ENCODE results near the gene ZNF705A.
A peak's percentile ranks its signal among the peaks of the same experiment; 100 is the strongest.
"Not testable (repeated sequence)": the region's sequence is repeated elsewhere in the genome, so short reads cannot be mapped to it uniquely, and the experiment has no call there.

ZNF705A gene

DNA sequence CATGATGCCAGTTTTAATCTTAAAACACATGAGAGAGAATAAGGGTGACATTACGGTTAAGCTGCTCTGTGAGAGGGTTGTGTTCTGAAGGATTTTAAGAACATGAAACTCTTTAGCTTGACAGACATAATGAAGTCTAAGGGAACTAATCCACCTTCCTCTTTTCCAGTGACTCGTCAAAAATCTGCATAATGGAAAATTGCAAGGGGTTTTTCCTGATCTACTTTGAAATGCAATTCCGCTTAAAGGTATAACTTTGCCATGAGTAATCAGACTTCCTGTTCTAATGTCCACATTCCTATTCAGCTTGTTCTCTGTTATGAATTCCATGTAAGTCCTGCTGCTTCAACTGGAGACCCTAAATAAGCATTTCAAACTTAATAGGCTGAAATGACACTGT, at the start of gene ZNF705A:
ZNF705A (plus strand) TSS at position 171 of the 400 bp plus-strand sequence. CDS start 15,611 bp downstream, outside the sequence.
- no peak for DNase-seq (ENCODE audit: low read depth)

DNA sequence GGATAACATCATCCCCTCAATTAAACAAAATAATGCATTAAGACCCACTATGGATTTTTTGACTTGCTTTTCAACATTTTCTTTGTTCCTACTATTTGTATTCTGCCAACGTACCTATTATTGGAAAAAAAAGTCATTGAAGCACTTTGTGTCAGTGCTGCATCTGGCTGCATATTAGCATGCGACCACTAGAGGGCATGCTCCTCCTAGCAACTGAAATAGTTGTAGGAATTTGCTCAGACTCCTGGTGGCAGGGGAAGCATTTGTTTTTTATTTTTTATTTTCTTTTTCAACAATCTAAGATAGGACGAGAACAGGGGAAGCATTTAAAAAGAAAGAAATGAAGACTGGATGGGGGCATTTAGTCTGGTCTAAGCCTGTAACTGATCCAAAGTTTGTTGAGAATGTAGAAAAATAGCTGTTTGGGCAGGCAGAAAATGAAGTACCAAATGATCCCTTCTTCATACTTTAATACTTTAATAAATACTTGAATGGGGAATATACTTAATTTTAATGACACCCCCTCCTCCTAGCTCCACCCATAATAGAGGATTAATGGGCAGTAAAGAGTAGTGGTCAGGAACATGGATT, 47.9 kb upstream of the ZNF705A start:
- DNase-seq (ENCODE audit: low read depth), result peak; percentile 72

DNA sequence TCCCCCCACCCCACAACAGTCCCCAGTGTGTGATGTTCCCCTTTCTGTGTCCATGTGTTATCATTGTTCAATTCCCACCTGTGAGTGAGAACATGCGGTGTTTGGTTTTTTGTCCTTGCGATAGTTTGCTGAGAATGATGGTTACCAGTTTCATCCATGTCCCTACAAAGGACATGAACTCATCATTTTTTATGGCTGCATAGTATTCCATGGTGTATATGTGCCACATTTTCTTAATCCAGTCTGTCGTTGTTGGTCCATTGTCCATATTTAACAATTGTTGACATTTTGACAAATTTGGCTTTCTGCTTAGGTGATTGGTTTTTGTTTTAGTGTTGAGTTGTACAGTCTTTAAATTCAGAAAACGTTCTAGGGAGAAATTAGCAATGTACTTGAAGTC, 43.7 kb upstream of the ZNF705A start:
- not testable (repeated sequence) for DNase-seq (ENCODE audit: low read depth)

DNA sequence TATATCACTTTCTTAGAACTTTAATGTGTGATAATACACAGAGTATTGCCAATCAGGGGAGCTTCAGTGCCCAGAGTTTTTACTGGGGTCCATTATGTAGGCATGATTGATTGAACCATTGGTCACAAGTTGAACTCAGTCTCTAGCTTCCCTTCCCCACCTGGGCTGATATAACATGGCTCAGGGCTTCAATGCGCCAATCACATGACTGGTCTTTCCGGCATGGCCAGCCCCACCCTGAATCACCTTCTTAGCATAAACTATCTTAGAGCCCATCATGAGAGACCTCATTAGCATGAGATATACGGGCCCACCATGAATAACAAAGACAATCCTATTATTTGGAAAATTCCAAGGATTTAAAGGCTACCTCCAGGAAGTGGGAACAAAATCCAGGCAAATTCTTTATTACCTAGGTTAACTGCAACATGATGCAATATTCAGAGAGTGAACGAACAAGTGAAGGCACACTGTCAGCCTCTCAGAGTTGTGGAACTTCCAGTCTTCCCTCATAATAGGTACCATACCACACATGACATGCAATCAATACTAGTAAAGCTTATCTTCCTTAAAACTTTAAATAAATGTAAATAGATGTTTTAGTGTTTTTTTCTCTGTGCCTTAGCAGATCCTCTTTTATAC, 36.6 kb upstream of the ZNF705A start:
- no peak for DNase-seq (ENCODE audit: low read depth)

DNA sequence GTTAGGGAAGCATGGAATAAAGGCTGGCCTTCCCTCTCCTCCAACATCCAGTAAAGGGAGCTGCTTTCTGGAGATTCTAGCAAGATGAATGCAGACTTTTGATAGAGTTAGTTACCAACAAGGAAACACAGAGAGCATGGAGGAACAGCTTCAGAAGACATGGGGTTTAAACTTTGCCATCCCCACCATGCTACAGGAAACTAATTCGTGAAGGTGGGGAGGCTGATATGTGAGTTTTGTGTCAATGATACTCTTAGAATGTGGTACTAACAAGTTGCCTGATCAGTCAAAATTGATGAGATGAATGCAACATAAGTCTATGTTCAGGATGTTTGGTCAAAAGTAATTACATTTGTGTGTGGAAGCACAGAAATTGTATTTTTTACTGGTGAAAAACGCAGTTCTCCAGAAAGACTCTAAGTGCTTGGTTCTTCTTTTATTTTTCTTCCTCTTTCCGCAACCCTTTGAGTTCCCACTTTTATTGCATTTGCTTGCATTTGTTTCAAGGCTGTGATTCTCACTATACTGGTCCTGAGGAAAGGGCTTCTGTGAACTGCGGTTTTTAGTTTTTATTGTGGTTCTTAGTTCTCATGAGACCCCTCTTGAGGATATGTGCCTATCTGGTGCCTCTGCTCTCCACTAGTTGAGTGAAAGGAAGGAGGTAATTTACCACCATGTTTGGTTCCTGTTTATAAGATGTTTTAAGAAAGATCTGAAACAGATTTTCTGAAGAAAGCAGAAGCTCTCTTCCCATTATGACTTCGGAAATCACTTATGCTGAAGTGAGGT, 33.5 kb upstream of the ZNF705A start, which contains the start of gene CLEC4A:
CLEC4A (plus strand) TSS at position 494 of the 789 bp plus-strand sequence; CDS start at position 756, 262 bp downstream.
- no peak for DNase-seq (ENCODE audit: low read depth)

DNA sequence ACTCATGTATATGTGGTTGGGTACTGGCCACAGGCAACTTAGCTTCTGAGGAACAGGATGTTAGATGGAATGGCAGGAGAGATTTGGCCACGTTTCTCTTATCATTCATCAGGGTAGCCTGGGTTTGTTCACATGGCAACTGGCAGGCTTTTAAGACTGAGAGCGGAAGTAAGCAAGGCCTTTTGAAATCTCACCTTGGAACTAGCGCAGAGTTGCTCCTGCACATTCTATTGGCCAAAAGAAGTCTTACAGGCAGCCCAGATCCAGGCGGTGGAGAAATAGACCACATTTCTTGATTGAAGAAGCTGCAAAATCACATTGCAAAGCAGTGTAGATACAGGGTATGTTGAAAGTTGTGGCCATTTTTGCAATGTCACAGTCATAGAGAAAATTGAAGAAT, 29.7 kb upstream of the ZNF705A start:
- DNase-seq (ENCODE audit: low read depth), result no peak

DNA sequence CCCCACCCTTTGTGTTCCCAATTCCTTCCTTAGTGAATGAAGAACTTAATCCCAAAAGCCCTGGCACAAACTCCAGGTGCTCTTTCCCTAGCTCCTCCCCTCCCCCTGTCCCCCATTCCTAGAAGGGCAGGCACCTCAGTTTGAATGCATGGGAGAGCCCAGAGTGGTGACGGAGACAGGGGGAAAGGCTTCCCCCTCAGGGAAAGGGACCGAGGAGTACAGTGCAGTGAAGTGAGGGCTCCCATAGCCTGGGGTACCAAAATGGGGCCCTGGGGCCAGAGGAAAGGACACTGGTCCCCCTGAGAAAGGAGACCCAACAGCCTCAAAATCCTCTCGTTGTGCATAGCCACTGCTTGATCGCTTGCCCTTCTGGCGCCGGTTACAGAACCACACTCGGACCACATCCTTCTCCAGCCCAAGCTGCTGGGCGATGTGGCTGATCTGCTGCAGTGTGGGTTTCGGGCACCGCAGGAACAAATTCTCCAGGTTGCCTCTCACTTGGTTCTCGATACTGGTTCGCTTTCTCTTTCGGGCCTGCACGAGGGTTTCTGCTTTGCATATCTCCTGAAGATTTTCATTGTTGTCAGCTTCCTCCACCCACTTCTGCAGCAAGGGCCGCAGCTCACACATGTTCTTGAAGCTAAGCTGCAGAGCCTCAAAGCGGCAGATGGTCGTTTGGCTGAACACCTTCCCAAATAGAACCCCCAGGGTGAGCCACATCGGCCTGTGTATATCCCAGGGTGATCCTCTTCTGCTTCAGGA, 23.0 kb upstream of the ZNF705A start:
- not testable (repeated sequence) for DNase-seq (ENCODE audit: low read depth)

DNA sequence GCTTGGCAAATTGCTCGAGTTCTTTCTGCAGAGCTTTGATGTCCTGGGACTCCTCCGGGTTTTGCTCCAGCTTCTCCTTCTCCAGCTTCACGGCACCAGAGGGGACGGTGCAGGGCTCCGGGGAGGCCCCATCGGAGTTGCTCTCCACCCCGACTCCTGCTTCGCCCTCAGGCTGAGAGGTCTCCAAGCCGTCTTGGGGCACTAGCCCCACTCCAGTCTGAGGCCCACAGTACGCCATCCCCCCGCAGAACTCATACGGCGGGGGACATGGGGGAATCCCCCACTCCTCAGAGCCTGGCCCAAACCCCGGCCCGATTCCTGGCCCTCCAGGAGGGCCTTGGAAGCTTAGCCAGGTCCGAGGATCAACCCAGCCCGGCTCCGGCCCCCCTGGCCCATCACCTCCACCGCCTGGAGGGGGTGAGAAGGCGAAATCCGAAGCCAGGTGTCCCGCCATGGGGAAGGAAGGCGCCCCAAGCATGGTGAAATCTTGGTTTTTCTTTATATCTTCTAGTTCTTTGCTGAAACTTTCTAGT, 22.4 kb upstream of the ZNF705A start:
- not testable (repeated sequence) for DNase-seq (ENCODE audit: low read depth)

DNA sequence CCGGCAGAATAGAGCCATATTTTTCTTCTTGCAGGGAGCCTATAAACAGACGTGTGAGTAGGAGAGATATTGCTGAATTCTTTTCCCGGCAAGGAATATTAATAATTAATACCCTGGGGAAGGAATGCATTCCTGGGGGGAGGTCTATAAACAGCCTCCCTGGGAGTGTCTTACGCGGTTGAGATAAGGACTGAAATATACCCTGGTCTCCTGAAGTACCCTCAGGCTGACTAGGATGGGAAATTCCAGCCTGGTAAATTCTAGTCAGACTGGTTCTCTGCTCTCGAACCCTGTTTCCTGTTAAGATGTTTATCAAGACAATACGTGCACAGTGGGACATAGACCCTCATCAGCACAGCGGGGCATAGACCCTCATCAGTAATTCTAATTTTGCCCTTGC, 15.2 kb upstream of the ZNF705A start:
- not testable (repeated sequence) for DNase-seq (ENCODE audit: low read depth)

DNA sequence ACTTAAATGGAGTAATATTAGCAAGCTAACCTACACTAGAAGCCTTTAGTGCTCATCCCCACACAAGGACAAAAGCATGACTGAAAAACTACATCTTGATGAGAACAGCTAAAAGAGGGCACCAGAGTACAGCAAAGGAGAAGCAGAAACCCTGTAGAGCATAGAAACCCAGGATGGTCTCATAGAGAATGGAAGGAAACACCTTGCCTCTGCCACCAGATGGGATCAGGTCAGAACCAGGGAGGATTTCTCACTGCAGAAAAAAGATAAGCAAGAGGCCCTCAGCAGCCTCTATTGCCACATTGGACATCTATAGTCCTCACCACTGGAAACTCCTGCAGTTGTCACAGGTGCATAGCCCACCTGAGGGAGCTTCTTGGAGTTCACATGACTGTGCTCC, 13.6 kb upstream of the ZNF705A start:
- no peak for DNase-seq (ENCODE audit: low read depth)

DNA sequence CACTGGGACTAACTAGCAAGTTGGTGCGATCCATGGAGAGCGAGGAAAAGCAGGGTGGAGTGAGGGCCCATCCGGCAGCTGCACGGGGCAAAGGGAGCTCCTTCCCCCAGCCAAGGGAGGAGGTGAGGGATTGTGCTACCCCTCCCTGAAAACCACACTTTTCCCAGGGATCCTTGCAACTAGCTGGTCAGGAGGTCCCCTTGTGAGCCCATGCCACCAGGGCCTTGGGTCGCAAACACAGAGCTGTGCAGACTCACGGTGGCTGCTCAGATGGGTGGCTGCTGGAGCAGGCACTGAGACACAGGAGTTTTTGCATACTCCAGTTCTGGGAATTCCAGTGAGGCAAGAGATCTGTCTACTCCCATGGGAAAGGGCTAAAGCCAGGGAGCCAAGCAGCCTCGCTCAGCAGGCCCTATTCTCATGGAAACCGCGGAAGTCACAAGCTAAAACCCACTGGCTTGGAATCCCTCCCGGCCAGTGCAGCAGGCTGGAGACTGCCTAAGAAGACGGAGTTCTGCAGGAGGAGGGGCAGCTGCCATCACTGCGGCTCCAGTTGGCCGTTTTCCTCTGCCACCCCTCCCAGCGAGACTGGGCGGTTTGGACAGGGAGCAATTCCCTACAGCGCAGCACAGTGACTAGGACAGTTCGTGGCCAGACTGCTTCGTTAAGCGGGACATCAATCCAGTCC, 10.9 kb upstream of the ZNF705A start:
- no peak for DNase-seq (ENCODE audit: low read depth)

DNA sequence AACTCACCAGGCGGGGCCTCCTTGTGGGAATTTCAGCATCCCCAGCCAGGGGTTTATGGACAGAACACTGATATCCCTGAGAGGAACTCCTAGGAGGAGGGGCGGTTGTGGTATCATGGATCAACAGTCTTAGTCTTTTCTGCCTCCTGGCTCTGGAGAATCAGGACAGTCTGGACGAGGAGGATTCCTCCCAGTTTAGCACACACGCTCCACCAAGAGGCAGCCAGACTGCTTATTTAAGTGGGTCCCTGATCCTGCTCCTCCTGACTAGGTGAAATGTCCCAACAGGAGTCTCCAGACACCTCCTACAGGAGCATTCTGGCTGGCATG, 10.4 kb upstream of the ZNF705A start:
- DNase-seq (ENCODE audit: low read depth), result no peak

DNA sequence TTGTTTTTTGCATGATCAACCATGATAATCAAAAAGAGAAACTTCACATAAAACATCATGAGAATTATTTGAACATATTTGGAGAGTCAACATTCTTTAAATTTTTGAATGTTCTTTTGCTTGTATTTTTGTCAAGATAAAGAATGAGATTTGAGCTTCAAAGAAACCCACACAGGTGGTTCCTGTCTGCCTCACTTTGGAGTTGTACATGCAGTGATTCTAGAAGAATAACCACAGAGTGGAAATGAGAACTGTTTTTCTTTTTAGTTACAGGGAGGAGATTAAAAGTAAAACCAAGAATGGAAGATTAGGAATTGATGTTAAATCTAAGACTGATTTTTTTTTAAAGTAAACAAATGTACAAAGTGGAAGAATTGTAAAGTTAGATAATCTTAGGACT, 2.3 kb upstream of the ZNF705A start:
- no peak for DNase-seq (ENCODE audit: low read depth)

DNA sequence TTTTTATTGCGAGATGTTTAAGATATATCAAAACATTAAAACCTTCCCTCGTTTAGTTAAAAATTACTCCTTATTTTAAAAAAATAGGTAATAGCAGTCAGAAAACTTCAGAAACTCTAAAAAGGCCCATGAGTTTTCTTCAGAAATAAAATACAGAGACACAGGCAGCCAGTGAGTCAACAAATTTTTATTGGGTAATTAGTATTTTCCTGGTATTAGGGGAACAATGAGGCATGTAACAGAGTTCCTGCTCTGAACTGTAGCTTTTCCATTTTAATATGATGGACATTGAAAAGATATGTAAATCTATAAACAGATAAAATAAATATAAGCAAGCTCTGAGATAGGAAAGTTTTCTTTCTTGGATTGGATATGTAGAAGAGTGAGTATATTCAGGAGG, 399 bp upstream of the ZNF705A start:
- DNase-seq (ENCODE audit: low read depth), result no peak

DNA sequence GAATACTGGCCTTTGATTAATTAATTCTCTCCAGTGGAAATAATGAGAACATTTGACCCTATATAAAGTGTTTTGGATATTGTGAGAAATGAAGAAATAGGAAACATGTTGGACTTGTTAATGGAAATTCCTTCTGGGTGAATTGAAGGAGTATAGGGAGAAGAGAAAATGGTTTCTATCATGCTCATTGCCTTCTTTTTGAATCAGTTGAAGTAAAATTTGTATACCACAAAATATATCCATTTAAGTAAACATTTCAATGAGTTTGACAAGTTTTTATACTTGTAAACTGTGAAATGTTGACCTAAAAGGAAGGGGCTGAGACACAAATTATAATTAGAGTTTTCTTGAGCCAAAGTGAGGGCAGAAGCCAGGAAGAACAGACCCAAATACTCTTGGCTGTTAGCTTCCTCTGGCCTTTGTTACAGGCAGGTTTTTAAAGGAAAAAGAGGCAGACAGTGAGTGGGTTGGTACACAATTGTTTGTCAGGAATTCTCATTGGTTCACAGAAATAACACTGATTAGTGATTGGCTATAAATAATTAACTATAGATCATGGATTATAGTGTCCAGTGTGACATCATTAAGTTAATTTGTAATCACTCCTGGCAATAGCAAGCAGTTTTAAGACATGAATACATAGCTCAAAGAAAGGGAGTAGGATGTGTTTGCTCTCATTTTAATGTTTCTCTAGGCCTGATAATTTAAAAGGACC, 826 bp downstream of the ZNF705A start:
- no peak for DNase-seq (ENCODE audit: low read depth)

DNA sequence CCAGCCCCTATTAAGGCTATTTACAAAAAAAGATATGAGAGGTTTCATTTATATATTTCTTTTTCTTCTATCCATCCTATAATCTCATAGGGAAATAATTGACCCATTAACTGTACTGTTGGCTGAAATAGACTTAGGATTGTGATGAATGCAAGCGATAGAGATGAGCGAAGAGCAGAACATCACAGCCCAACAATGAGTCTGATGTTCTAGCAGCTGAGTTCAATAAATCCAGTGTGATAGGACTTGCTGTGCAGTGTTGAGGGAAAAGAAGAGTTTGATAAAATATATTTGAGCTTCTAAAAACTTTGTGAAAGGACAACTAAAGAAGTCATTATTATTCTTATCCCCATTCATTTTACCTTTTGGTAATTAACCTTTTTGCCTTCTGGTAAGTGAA, 16.1 kb downstream of the ZNF705A start:
- DNase-seq (ENCODE audit: low read depth), result not testable (repeated sequence)

DNA sequence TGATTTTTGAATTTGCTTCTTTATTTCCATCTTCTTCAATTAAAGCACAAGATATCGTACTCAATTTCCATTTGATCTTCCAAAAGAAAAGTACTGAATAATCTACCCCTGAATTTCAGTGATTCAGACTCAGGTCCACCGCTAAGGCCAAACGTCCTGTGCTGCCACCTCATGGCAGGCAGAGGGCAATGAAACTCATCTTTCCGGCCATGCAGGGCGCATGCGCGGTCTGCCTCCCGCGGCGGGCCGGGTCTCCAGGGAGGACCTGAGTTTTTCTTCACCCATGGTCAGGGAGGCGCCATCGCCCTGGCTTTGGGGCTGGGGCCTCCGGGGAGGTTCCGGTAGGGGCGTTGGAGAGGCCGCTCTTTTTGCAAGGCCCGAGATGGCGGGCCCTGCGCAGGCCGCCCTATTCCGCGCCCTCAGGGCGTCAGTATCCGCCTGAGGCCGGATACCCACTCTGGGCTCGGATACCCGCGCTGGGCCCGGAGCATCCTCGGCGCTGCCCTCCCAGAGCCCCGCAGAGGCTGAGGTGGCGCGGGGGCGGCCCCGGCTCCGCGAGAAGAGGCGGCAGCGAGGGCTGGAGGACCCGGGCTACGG, 23.3 kb downstream of the ZNF705A start:
- peak; percentile 67 for DNase-seq (ENCODE audit: low read depth)

DNA sequence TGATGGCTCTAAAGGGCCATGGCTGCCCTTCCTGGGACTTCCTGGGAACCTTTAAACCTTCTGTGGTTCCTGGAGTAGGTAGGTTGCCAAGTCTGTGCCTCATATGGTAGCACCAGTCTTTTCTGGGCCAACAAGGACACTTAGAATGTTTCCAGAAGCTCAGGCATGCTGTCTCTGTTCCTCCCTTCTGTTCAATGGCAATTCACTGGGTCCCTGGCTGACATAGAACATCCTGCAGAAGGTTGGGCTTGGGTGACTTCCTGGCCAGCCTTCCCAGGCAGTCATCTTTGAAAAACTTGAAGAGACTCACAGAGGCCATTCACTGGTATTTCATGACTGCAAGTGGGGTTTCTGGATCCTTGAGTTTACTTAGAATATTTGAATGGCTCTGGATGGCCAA, 24.5 kb downstream of the ZNF705A start:
- not testable (repeated sequence) for DNase-seq (ENCODE audit: low read depth)

DNA sequence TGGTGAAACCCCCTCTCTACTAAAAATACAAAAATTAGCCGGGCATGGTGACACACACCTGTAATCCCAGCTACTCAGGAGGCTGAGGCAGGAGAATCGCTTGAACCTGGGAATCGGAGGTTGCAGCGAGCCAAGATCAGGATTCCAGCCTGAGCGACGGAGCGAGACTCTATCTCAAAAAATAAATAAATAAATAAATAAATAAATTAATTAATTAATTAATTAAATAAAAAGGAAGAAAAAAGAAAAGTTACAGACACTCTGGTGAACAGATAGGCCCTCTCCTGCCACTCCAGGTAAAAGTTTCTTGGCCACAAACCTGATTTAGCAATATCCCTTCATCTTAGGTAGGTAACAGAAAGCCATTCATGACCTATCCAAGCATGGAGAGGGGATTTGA, 26.1 kb downstream of the ZNF705A start:
- not testable (repeated sequence) for DNase-seq (ENCODE audit: low read depth)

DNA sequence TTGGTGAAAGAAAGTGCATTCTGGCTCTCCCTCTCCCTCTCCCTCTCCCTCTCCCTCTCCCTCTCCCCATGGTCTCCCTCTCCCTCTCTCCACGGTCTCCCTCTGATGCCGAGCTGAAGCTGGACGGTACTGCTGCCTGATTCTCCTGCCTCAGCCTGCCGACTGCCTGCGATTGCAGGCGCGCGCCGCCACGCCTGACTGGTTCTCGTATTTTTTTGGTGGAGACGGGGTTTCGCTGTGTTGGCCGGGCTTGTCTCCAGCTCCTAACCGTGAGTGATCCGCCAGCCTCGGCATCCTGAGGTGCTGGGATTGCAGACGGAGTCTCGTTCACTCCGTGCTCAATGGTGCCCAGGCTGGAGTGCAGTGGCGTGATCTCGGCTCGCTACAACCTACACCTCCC, 26.5 kb downstream of the ZNF705A start:
- DNase-seq (ENCODE audit: low read depth), result not testable (repeated sequence)

Data from activated gamma-delta T cell treated with anti-CD3 and anti-CD28 coated beads, Interleukin-2, amount 50 U/mL, for 16 hours (primary cell).